Liver (tissue), 3 donors: ENCODE measurements around the gene YTHDF1.

ENCODE experiments used
- CTCF ChIP-seq: fragments of 150-350 bp; IDR thresholded peaks from 2 replicates; pipeline ENCODE4 v1.5.1; 2017; ENCODE audit warnings: improper control_type of control experiment, low read depth, low read length; ENCODE audit not compliant: missing input control
- GABPA ChIP-seq, 2 donors: IDR thresholded peaks in 1 of 2; conservative IDR thresholded peaks in 1 of 2; 2 replicates each; pipeline ENCODE4 v1.6.1; 2016; ENCODE audit warnings: antibody characterized with exemption in 2 of 2, mild to moderate bottlenecking in 1 of 2, moderate library complexity in 1 of 2
- JUND ChIP-seq, 2 donors: IDR thresholded peaks; 2 replicates each; pipeline ENCODE4 v1.6.1; 2016; ENCODE audit warnings: antibody characterized with exemption in 2 of 2
- MAX ChIP-seq: IDR thresholded peaks from 2 replicates; pipeline ENCODE4 v1.6.1; 2016; ENCODE audit warnings: antibody characterized with exemption
- RXRA ChIP-seq, 2 donors: IDR thresholded peaks; 2 replicates each; pipeline ENCODE4 v1.6.1; 2017 to 2018; ENCODE audit warnings: antibody characterized with exemption in 2 of 2, mild to moderate bottlenecking in 1 of 2
- TAF1 ChIP-seq: conservative IDR thresholded peaks from 2 replicates; pipeline ENCODE4 v1.6.1; 2016; ENCODE audit warnings: antibody characterized with exemption, mild to moderate bottlenecking
- YY1 ChIP-seq: IDR thresholded peaks from 2 replicates; pipeline ENCODE4 v1.6.1; 2016; ENCODE audit warnings: antibody characterized with exemption, mild to moderate bottlenecking
- TF ChIP-seq, protein P1 (sequence below): IDR thresholded peaks from 2 replicates; pipeline ENCODE4 v1.6.1; 2016; ENCODE audit warnings: antibody characterized with exemption, mild to moderate bottlenecking
- donor health status: healthy.
- donor health status: healthy.

DNA sequence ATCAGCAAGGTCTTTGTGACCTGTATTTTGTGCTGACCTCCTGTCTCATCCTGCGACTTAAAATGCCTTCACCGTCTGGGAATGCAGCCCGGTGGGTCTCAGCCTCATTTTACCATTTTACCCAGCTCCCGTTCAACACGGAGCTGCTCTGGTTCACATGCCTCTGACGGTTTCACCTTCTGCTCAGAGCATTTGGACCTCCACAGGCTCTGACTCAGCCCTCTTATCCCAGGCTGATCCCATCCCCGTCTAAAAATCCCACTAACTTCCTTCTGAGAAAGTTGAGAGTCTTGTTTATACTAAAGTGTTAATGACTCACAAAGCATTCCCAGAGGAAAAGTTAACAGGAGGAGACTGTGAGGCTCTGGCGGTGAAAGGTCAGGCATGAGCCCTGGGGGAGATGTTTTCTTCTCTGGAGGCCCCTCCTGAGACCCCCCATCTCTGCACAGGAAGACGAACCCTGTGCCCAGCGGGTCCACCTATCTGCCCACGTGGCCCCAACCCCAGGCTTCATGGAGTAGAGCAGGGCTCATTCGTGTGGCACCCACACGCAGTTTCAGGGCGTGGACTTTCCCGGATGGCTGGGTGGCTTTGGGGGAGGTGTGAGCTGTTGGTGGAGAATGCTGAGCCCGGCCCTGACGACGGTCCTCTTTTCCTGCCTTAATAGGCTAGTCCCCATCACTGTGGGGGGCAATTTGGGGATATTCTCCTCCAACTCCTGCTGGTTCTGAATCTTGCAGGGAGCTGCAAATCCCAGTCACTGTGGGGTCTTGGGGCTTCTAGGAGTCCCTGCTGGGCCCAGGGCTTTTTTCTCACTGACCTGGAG lies 16.5 kb upstream of the YTHDF1 start:
- no peak for TF ChIP-seq GABPA (IDR thresholded peaks at IDR 0.05 in 1 of 2, conservative IDR thresholded peaks at IDR 0.05 in 1 of 2)
- no peak for TF ChIP-seq CTCF
- no peak for TF ChIP-seq MAX
- no peak for TF ChIP-seq YY1
- TF ChIP-seq, protein P1, sequence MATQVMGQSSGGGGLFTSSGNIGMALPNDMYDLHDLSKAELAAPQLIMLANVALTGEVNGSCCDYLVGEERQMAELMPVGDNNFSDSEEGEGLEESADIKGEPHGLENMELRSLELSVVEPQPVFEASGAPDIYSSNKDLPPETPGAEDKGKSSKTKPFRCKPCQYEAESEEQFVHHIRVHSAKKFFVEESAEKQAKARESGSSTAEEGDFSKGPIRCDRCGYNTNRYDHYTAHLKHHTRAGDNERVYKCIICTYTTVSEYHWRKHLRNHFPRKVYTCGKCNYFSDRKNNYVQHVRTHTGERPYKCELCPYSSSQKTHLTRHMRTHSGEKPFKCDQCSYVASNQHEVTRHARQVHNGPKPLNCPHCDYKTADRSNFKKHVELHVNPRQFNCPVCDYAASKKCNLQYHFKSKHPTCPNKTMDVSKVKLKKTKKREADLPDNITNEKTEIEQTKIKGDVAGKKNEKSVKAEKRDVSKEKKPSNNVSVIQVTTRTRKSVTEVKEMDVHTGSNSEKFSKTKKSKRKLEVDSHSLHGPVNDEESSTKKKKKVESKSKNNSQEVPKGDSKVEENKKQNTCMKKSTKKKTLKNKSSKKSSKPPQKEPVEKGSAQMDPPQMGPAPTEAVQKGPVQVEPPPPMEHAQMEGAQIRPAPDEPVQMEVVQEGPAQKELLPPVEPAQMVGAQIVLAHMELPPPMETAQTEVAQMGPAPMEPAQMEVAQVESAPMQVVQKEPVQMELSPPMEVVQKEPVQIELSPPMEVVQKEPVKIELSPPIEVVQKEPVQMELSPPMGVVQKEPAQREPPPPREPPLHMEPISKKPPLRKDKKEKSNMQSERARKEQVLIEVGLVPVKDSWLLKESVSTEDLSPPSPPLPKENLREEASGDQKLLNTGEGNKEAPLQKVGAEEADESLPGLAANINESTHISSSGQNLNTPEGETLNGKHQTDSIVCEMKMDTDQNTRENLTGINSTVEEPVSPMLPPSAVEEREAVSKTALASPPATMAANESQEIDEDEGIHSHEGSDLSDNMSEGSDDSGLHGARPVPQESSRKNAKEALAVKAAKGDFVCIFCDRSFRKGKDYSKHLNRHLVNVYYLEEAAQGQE: no peak
- TF ChIP-seq JUND (IDR thresholded peaks at IDR 0.05): peak in 1 of 2 donors; percentile 5
- no peak for TF ChIP-seq TAF1
- no peak for TF ChIP-seq RXRA (IDR thresholded peaks at IDR 0.05)
